Neuronal stem cell (in vitro differentiated cells): ENCODE data around the gene RGSL1.

Experiments used
- DNase-seq: peaks from one replicate; pipeline ENCODE4 v3.0.0-alpha.2; 2013; ENCODE audit warnings: low spot score
- H2AFZ ChIP-seq: one replicate; pipeline ENCODE4 v1.6.1; 2013; ENCODE audit warnings: mild to moderate bottlenecking, low read length, inconsistent platforms
- H2AK5ac ChIP-seq: 2 replicates; pipeline ENCODE4 v1.6.1; 2013; ENCODE audit warnings: low read depth, mild to moderate bottlenecking, inconsistent platforms, low read length, moderate library complexity, mixed read lengths
- H2BK120ac ChIP-seq: 2 replicates; pipeline ENCODE4 v1.6.1; 2013; ENCODE audit warnings: low read depth, mild to moderate bottlenecking, inconsistent platforms, low read length, moderate library complexity, mixed read lengths
- H2BK12ac ChIP-seq: one replicate; pipeline ENCODE4 v1.6.1; 2013; ENCODE audit warnings: low read length, inconsistent platforms
- H2BK15ac ChIP-seq: 2 replicates; pipeline ENCODE4 v1.6.1; 2013; ENCODE audit warnings: mild to moderate bottlenecking, low read length, inconsistent platforms, mixed read lengths
- H2BK5ac ChIP-seq: one replicate; pipeline ENCODE4 v1.6.1; 2013; ENCODE audit warnings: inconsistent platforms, mild to moderate bottlenecking, low read length, moderate library complexity
- H3K14ac ChIP-seq: one replicate; pipeline ENCODE4 v1.6.1; 2013; ENCODE audit warnings: low read length, inconsistent platforms
- H3K18ac ChIP-seq: 2 replicates; pipeline ENCODE4 v1.6.1; 2013; ENCODE audit warnings: low read length, inconsistent platforms
- H3K23ac ChIP-seq: 2 replicates; pipeline ENCODE4 v1.6.1; 2013; ENCODE audit warnings: low read depth, mild to moderate bottlenecking, mixed read lengths, low read length, inconsistent platforms; ENCODE audit not compliant: poor library complexity
- H3K27ac ChIP-seq: replicated peaks from 3 replicates; pipeline ENCODE4 v1.5.1; 2013; ENCODE audit warnings: low read length, inconsistent platforms
- H3K27me3 ChIP-seq, 3 experiments: 2 replicates each; pipeline ENCODE4 v1.6.1; 2013; ENCODE audit warnings: low read length in 3 of 3, mild to moderate bottlenecking in 2 of 3, inconsistent platforms in 1 of 3, low read depth in 1 of 3, mixed read lengths in 1 of 3, moderate library complexity in 1 of 3; ENCODE audit not compliant: control insufficient read depth in 3 of 3, insufficient read depth in 3 of 3
- H3K36me3 ChIP-seq, 2 donors: replicated peaks in 1 of 2; 2 replicates each; pipeline ENCODE4 v1.6.1; 2013; ENCODE audit warnings: low read length in 2 of 2; ENCODE audit not compliant: control insufficient read depth in 2 of 2, insufficient read depth in 2 of 2
- H3K4ac ChIP-seq: 2 replicates; pipeline ENCODE4 v1.6.1; 2013; ENCODE audit warnings: inconsistent platforms, mild to moderate bottlenecking, low read length, moderate library complexity
- H3K4me1 ChIP-seq, 2 donors: 1 replicate in 1 of 2; 2 replicates in 1 of 2; pipeline ENCODE4 v1.6.1; 2013; ENCODE audit warnings: low read length in 2 of 2, low read depth in 1 of 2; ENCODE audit not compliant: control insufficient read depth in 2 of 2, insufficient read depth in 1 of 2
- H3K4me2 ChIP-seq: one replicate; pipeline ENCODE4 v1.6.1; 2013; ENCODE audit warnings: mild to moderate bottlenecking, low read length, inconsistent platforms; ENCODE audit not compliant: insufficient read depth, poor library complexity, severe bottlenecking
- H3K4me3 ChIP-seq, 2 donors: 2 replicates each; pipeline ENCODE4 v1.5.1; 2013; ENCODE audit warnings: low read length in 2 of 2, mild to moderate bottlenecking in 2 of 2, inconsistent platforms in 1 of 2, moderate library complexity in 1 of 2
- H3K79me1 ChIP-seq: one replicate; pipeline ENCODE4 v1.6.1; 2013; ENCODE audit warnings: low read depth, mild to moderate bottlenecking, inconsistent platforms, low read length, moderate library complexity
- H3K9ac ChIP-seq: one replicate; pipeline ENCODE4 v1.6.1; 2013; ENCODE audit warnings: mild to moderate bottlenecking, low read depth, low read length, inconsistent platforms; ENCODE audit not compliant: poor library complexity
- H3K9me3 ChIP-seq, 2 donors: replicated peaks in 1 of 2; 2 replicates each; pipeline versions ENCODE3 to v1.6.1; 2013; ENCODE audit warnings: low read length in 2 of 2, mild to moderate bottlenecking in 2 of 2, inconsistent platforms in 1 of 2, low read depth in 1 of 2, mixed read lengths in 1 of 2, moderate library complexity in 1 of 2; ENCODE audit not compliant: control insufficient read depth in 2 of 2, insufficient read depth in 1 of 2
- H4K8ac ChIP-seq: one replicate; pipeline ENCODE4 v1.6.1; 2013; ENCODE audit warnings: low read depth, mild to moderate bottlenecking, inconsistent platforms, low read length, moderate library complexity
- H4K91ac ChIP-seq: one replicate; pipeline ENCODE4 v1.6.1; 2013; ENCODE audit warnings: low read length, low read depth, mild to moderate bottlenecking, inconsistent platforms; ENCODE audit not compliant: poor library complexity
- WGBS, 2 donors: extraction: QIAGEN DNeasy Blood & Tissue Kit; methylation state at CpG; one replicate each; pipeline ENCODE4 v1.1.7; 2013; ENCODE audit warnings: missing lambda C conversion rate in 2 of 2, mixed read lengths in 1 of 2; ENCODE audit not compliant: insufficient read length in 2 of 2, insufficient replicate concordance in 1 of 2; ENCODE audit errors: extremely low coverage in 2 of 2; 5-methylcytosine and 5-hydroxymethylcytosine counted together

Gene RGSL1

GRCh38 chr1:182453631-182454030 is 3.7 kb downstream of the RGSL1 start:
- Histone ChIP-seq H2BK5ac (no peak overlapping the region), H4K91ac (no peak overlapping the region), H3K9me3 (no peaks in the 10 kb centered on the region), H3K9ac (no peak overlapping the region), H2BK120ac (no peak overlapping the region), H3K4me1 (no peaks in the 10 kb centered on the region), H3K18ac (no peak overlapping the region), H3K36me3 (no peaks in the 10 kb centered on the region), H3K4me3 (no peak overlapping the region), H2AK5ac (no peak overlapping the region), H4K8ac (no peak overlapping the region), H2BK15ac (no peak overlapping the region), H3K27me3 (peaks cover 0 to 7% (median 0%) of the 10 kb centered on the region in 3 experiments), H2AFZ (no peak overlapping the region), H3K23ac (no peak overlapping the region), H2BK12ac (no peak overlapping the region), H3K79me1 (no peaks in the 10 kb centered on the region), H3K27ac (no peak overlapping the region), H3K4me2 (no peak overlapping the region), H3K4ac (no peak overlapping the region), H3K14ac (no peak overlapping the region)
- no CpG with 5 or more reads among the region's 7 CpGs for WGBS, 2 donors
- DNase-seq, result no peak

DNA sequence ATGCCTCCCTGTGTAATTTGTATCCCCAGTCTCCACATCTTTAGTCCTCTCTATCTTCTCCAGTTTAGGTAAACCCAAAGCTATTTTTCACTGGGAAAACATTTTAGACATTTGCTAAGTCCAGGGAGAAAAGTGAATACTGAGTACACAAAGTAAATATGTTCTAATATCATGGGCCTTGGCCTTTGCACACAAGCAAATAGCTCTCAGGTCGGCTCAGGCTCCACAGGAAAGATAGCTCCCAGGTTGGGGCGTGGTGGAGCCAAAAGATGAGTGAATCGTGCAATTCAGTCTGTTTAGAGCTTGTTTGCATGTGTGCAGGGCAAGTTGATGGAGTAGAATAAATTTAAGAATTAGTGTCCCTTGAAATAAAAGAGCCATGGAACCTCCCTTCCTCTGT is 7.9 kb downstream of the RGSL1 start:
- Histone ChIP-seq H3K36me3 (no peaks in the 10 kb centered on the region), H3K14ac (no peak overlapping the region), H3K9me3 (no peaks in the 10 kb centered on the region), H3K23ac (no peak overlapping the region), H4K8ac (no peak overlapping the region), H2BK5ac (no peak overlapping the region), H3K4me1 (no peaks in the 10 kb centered on the region), H3K9ac (no peak overlapping the region), H3K27me3 (peaks cover 0 to 11% (median 0%) of the 10 kb centered on the region in 3 experiments), H2BK12ac (no peak overlapping the region), H3K79me1 (no peaks in the 10 kb centered on the region), H3K4me3 (no peak overlapping the region), H3K4me2 (no peak overlapping the region), H3K18ac (no peak overlapping the region), H3K27ac (no peak overlapping the region), H3K4ac (no peak overlapping the region), H2AK5ac (no peak overlapping the region), H2BK120ac (no peak overlapping the region), H2BK15ac (no peak overlapping the region), H4K91ac (no peak overlapping the region), H2AFZ (no peak overlapping the region)
- no CpG with 5 or more reads among the region's 3 CpGs for WGBS, 2 donors
- no peak for DNase-seq

- Histone ChIP-seq H3K27ac (no peak overlapping the region), H3K4me3 (no peak overlapping the region), H2BK120ac (no peak overlapping the region), H2AK5ac (no peak overlapping the region), H3K79me1 (no peaks in the 10 kb centered on the region), H4K8ac (no peak overlapping the region), H3K23ac (no peak overlapping the region), H3K18ac (no peak overlapping the region), H3K4ac (no peak overlapping the region), H3K9ac (no peak overlapping the region), H3K4me2 (no peak overlapping the region), H2AFZ (no peak overlapping the region), H2BK12ac (no peak overlapping the region), H4K91ac (no peak overlapping the region), H3K14ac (no peak overlapping the region), H2BK15ac (no peak overlapping the region), H3K36me3 (no peaks in the 10 kb centered on the region), H3K4me1 (no peaks in the 10 kb centered on the region), H3K27me3 (peaks cover 0 to 11% (median 0%) of the 10 kb centered on the region in 3 experiments), H3K9me3 (no peaks in the 10 kb centered on the region), H2BK5ac (no peak overlapping the region)
- WGBS, 2 donors, result no CpG with 5 or more reads among the region's 3 CpGs
- no peak for DNase-seq
These were observed 10.0 kb downstream of the RGSL1 start for GRCh38 chr1:182459949-182460348.

GRCh38 chr1:182460550-182460951 is 10.6 kb downstream of the RGSL1 start:
- Histone ChIP-seq H2BK5ac (no peak overlapping the region), H3K4ac (no peak overlapping the region), H2AK5ac (no peak overlapping the region), H2BK12ac (no peak overlapping the region), H2AFZ (no peak overlapping the region), H3K27me3 (peaks cover 0 to 11% (median 0%) of the 10 kb centered on the region in 3 experiments), H3K4me1 (no peaks in the 10 kb centered on the region), H3K4me3 (no peak overlapping the region), H4K8ac (no peak overlapping the region), H3K23ac (no peak overlapping the region), H3K9ac (no peak overlapping the region), H3K18ac (no peak overlapping the region), H3K79me1 (no peaks in the 10 kb centered on the region), H4K91ac (no peak overlapping the region), H3K14ac (no peak overlapping the region), H2BK120ac (no peak overlapping the region), H3K27ac (no peak overlapping the region), H3K36me3 (no peaks in the 10 kb centered on the region), H3K4me2 (no peak overlapping the region), H3K9me3 (no peaks in the 10 kb centered on the region), H2BK15ac (no peak overlapping the region)
- DNase-seq, result no peak
